Measurements from ENCODE around the gene HTR2B. TPM values are rescaled to one million over a fixed set of nuclear protein-coding genes. Genes with fewer than 3 reads are reported as not detected.
"Not testable (repeated sequence)": the region's sequence is repeated elsewhere in the genome, so short reads cannot be mapped to it uniquely, and the experiment has no call there.

The HTR2B gene
- total RNA-seq, 3 donors from 2014 or later: 0.29 to 1.4 (median 0.98) TPM

- Histone ChIP-seq H3K27ac (no peak overlapping the region), H3K9me3 (no peaks in the 10 kb centered on the region), H3K27me3 (no peaks in the 10 kb centered on the region), H3K4me1 (no peaks in the 10 kb centered on the region), H3K4me3 (no peak overlapping the region), H3K36me3 (peaks cover 3% of the 10 kb centered on the region)
- DNase-seq (ENCODE audit: low spot score in 2 of 2): no peak
- no peak for TF ChIP-seq CTCF (IDR thresholded peaks at IDR 0.05)
- no peak for TF ChIP-seq POLR2A (IDR thresholded peaks at IDR 0.05)
- TF ChIP-seq POLR2AphosphoS5 (IDR thresholded peaks at IDR 0.05): no peak
- intact Hi-C loops (cut with DNase I; ENCODE audit: low total_unique reads): no loop called here
These were observed 56.2 kb downstream of the HTR2B start for GRCh38 chr2:231068525-231069222.

GRCh38 chr2:231067531-231067930 lies 57.3 kb downstream of the HTR2B start:
- intact Hi-C loops (cut with DNase I; ENCODE audit: low total_unique reads); H3K9me3 ChIP-seq; H3K4me1 ChIP-seq; H3K4me3 ChIP-seq; H3K27me3 ChIP-seq; H3K27ac ChIP-seq; DNase-seq (ENCODE audit: low spot score in 2 of 2); H3K36me3 ChIP-seq: not testable (repeated sequence)

GRCh38 chr2:231065966-231066365 lies 58.9 kb downstream of the HTR2B start:
- TF ChIP-seq CTCF (IDR thresholded peaks at IDR 0.05): no peak
- no peak for TF ChIP-seq POLR2AphosphoS5 (IDR thresholded peaks at IDR 0.05)
- no peak for TF ChIP-seq POLR2A (IDR thresholded peaks at IDR 0.05)
- intact Hi-C loops (cut with DNase I; ENCODE audit: low total_unique reads): no loop called here
- H3K27me3 ChIP-seq: no peaks in the 10 kb centered on the region

GRCh38 chr2:231063347-231063746 lies 61.5 kb downstream of the HTR2B start:
- intact Hi-C loops (cut with DNase I; ENCODE audit: low total_unique reads): no loop called here
- Histone ChIP-seq H3K36me3 (no peaks in the 10 kb centered on the region), H3K9me3 (no peaks in the 10 kb centered on the region)

More at GRCh38 chr2:231065966-231066365, 58.9 kb downstream of the HTR2B start:
- H3K36me3 ChIP-seq: no peaks in the 10 kb centered on the region
- no peak overlapping the region for H3K27ac ChIP-seq
- no peaks in the 10 kb centered on the region for H3K9me3 ChIP-seq
- H3K4me1 ChIP-seq: no peaks in the 10 kb centered on the region
- no peak overlapping the region for H3K4me3 ChIP-seq
- DNase-seq (ENCODE audit: low spot score in 2 of 2): no peak

GRCh38 chr2:231062776-231063175 lies 62.1 kb downstream of the HTR2B start:
- Histone ChIP-seq H3K27me3 (no peaks in the 10 kb centered on the region), H3K9me3 (no peaks in the 10 kb centered on the region), H3K4me3 (no peak overlapping the region), H3K36me3 (no peaks in the 10 kb centered on the region), H3K27ac (no peak overlapping the region), H3K4me1 (peaks cover 0 to 13% of the 10 kb centered on the region in 2 donors)
- no peak for TF ChIP-seq POLR2AphosphoS5 (IDR thresholded peaks at IDR 0.05)
- TF ChIP-seq POLR2A (IDR thresholded peaks at IDR 0.05): no peak
- no peak for TF ChIP-seq CTCF (IDR thresholded peaks at IDR 0.05)
- no peak for DNase-seq (ENCODE audit: low spot score in 2 of 2)
- intact Hi-C loops (cut with DNase I; ENCODE audit: low total_unique reads): no loop called here

More at GRCh38 chr2:231063347-231063746, 61.5 kb downstream of the HTR2B start:
- TF ChIP-seq POLR2AphosphoS5 (IDR thresholded peaks at IDR 0.05) (no peak), POLR2A (IDR thresholded peaks at IDR 0.05) (no peak), CTCF (IDR thresholded peaks at IDR 0.05) (no peak)
- H3K27ac ChIP-seq: no peak overlapping the region
- peaks cover 0 to 8% of the 10 kb centered on the region in 2 donors for H3K4me1 ChIP-seq
- no peaks in the 10 kb centered on the region for H3K27me3 ChIP-seq
- DNase-seq (ENCODE audit: low spot score in 2 of 2): no peak
- no peak overlapping the region for H3K4me3 ChIP-seq
